GM12864 (cell line): ENCODE results near the gene ACTRT3.
A peak's percentile ranks its signal among the peaks of the same experiment; 100 is the strongest.

Source experiments
- DNase-seq: peaks from one replicate; pipeline ENCODE4 v3.0.0-alpha.2; 2011; ENCODE audit warnings: low read depth
- H3K4me3 ChIP-seq: 2 replicates; pipeline ENCODE4 v1.5.1; 2011; ENCODE audit warnings: mild to moderate bottlenecking, low read depth, low read length, control low read depth
- CTCF ChIP-seq: IDR thresholded peaks from 2 replicates; pipeline ENCODE4 v1.5.1; 2011; ENCODE audit warnings: low read depth, mild to moderate bottlenecking, moderate library complexity, low read length, control low read depth, inconsistent platforms; ENCODE audit errors: missing control alignments

The ACTRT3 gene

GRCh38 chr3:169769287-169770181, at the start of gene ACTRT3:
Gene ACTRT3 (minus strand): TSS chr3:169769561. CDS start chr3:169769520, 41 bp downstream.
- DNase-seq = no peak
- TF ChIP-seq CTCF = no peak

GRCh38 chr3:169818316-169818715, 49.0 kb upstream of the ACTRT3 start:
- no peak for TF ChIP-seq CTCF
- DNase-seq = no peak

More at GRCh38 chr3:169769287-169770181, at the start of gene ACTRT3:
- H3K4me3 ChIP-seq = peak within 1 kb of the TSS; percentile 63

GRCh38 chr3:169815590-169816150, 46.3 kb upstream of the ACTRT3 start:
- H3K4me3 ChIP-seq = no peak overlapping the region
- DNase-seq = no peak
- no peak for TF ChIP-seq CTCF

More at GRCh38 chr3:169818316-169818715, 49.0 kb upstream of the ACTRT3 start:
- no peak overlapping the region for H3K4me3 ChIP-seq

- peak; percentile 95 for DNase-seq
- H3K4me3 ChIP-seq = peak overlapping the region; percentile 83
- peak; percentile 76 for TF ChIP-seq CTCF
These were observed 44.6 kb upstream of the ACTRT3 start for GRCh38 chr3:169813757-169814517.

GRCh38 chr3:169813278-169813677, 43.9 kb upstream of the ACTRT3 start:
- no peak for DNase-seq
- H3K4me3 ChIP-seq = peak overlapping the region; percentile 83
- TF ChIP-seq CTCF = no peak

- DNase-seq = peak; percentile 83
- H3K4me3 ChIP-seq = peak within 1 kb of the TSS; percentile 83
- no peak for TF ChIP-seq CTCF
These were observed 43.2 kb upstream of the ACTRT3 start, which contains the start of the genes LRRC34 and LRRIQ4 for GRCh38 chr3:169812332-169813235. Gene LRRC34 (minus strand): TSS chr3:169812904. CDS start chr3:169812548, 356 bp downstream. Gene LRRIQ4 (plus strand): TSS chr3:169812870. CDS start chr3:169821922, 9,052 bp downstream.
